Subcutaneous adipose tissue (tissue), 4 donors: ENCODE data around the gene KRT78. TPM values are rescaled to one million over a fixed set of nuclear protein-coding genes. Genes with fewer than 3 reads are reported as not detected.

ENCODE experiments used
- total RNA-seq, 4 donors: library from RNA; depleted of rRNA; stranded (reverse); fragments of >200 nt; gene quantifications; one replicate each; pipeline ENCODE4 v1.1.0, GENCODE V29; 2016
- TF ChIP-seq, protein P1 (sequence below): fragments of 450-650 bp; IDR thresholded peaks from one replicate; pipeline ENCODE4 v1.5.1; 2016; ENCODE audit warnings: low read depth, mild to moderate bottlenecking, control low read depth, antibody characterized with exemption, moderate library complexity

KRT78 gene
- total RNA-seq, 4 donors from 2014 or later = not detected

GRCh38 chr12:52839436-52840105, 9.2 kb downstream of the KRT78 start:
- TF ChIP-seq, protein P1, sequence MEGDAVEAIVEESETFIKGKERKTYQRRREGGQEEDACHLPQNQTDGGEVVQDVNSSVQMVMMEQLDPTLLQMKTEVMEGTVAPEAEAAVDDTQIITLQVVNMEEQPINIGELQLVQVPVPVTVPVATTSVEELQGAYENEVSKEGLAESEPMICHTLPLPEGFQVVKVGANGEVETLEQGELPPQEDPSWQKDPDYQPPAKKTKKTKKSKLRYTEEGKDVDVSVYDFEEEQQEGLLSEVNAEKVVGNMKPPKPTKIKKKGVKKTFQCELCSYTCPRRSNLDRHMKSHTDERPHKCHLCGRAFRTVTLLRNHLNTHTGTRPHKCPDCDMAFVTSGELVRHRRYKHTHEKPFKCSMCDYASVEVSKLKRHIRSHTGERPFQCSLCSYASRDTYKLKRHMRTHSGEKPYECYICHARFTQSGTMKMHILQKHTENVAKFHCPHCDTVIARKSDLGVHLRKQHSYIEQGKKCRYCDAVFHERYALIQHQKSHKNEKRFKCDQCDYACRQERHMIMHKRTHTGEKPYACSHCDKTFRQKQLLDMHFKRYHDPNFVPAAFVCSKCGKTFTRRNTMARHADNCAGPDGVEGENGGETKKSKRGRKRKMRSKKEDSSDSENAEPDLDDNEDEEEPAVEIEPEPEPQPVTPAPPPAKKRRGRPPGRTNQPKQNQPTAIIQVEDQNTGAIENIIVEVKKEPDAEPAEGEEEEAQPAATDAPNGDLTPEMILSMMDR = no peak

- TF ChIP-seq, protein P1 = no peak
Observed at GRCh38 chr12:52838609-52839435, 10.0 kb downstream of the KRT78 start.

GRCh38 chr12:52837781-52838608, 10.8 kb downstream of the KRT78 start:
- TF ChIP-seq, protein P1 = no peak

- TF ChIP-seq, protein P1 = no peak
Observed at GRCh38 chr12:52837413-52837741, 11.4 kb downstream of the KRT78 start.

GRCh38 chr12:52836491-52837412, 12.0 kb downstream of the KRT78 start:
- TF ChIP-seq, protein P1 = no peak

DNA sequence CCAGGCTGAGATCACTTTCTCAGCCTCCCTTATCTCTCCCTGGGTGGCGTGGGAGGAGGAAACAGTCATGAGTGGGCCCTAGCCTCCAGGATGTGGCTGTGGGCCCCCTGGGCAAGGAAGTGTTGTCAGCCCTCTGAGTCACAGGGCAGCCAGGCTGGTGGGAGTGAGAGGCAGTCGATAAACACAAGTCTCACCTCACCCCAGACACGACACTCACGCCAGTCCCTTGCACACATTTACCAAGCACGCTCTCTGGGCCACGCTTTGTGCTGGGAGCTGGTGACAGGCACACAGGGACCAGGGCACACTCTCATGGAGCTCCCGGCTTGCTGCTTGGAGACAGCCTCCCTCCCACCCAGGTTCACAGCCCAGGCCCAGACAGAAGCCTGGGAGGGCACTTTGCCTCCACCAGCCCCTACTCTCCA, 12.7 kb downstream of the KRT78 start:
- TF ChIP-seq, protein P1 = no peak
